GM23248 (cell line): ENCODE measurements around the gene PPCDC. TPM values are rescaled to one million over a fixed set of nuclear protein-coding genes. Genes with fewer than 3 reads are reported as not detected.
"Not testable (repeated sequence)": the region's sequence is repeated elsewhere in the genome, so short reads cannot be mapped to it uniquely, and the experiment has no call there.

Experiments used
- DNase-seq: peaks from one replicate; pipeline ENCODE4 v3.0.0-alpha.2; 2015
- H2AFZ ChIP-seq: fragments of 200-600 bp; sonication (generic); 2 replicates; pipeline ENCODE4 v1.6.1; 2016; ENCODE audit warnings: antibody characterized with exemption
- H3F3A ChIP-seq: fragments of 200-600 bp; sonication (generic); 2 replicates; pipeline ENCODE4 v1.6.1; 2016; ENCODE audit warnings: mild to moderate bottlenecking, antibody characterized with exemption, mixed run types; ENCODE audit not compliant: insufficient read depth
- H3K27ac ChIP-seq: fragments of 200-600 bp; sonication (generic); 2 replicates; pipeline ENCODE4 v1.5.1; 2016; ENCODE audit warnings: mild to moderate bottlenecking
- H3K27me3 ChIP-seq: fragments of 200-600 bp; sonication (generic); replicated peaks from 2 replicates; pipeline ENCODE4 v1.6.1; 2016; ENCODE audit warnings: mild to moderate bottlenecking; ENCODE audit not compliant: insufficient read depth
- H3K36me3 ChIP-seq: fragments of 200-600 bp; sonication (generic); 2 replicates; pipeline ENCODE4 v1.6.1; 2016; ENCODE audit warnings: low read depth, mild to moderate bottlenecking
- H3K4me1 ChIP-seq: fragments of 200-600 bp; sonication (generic); 2 replicates; pipeline ENCODE4 v1.6.1; 2016; ENCODE audit warnings: mild to moderate bottlenecking; ENCODE audit not compliant: insufficient read depth
- H3K4me2 ChIP-seq: fragments of 200-600 bp; sonication (generic); one replicate; pipeline ENCODE4 v1.6.1; 2016; ENCODE audit warnings: mild to moderate bottlenecking; ENCODE audit not compliant: unreplicated experiment
- H3K4me3 ChIP-seq: fragments of 200-600 bp; sonication (generic); 2 replicates; pipeline ENCODE4 v1.5.1; 2016; ENCODE audit warnings: mild to moderate bottlenecking
- H3K79me2 ChIP-seq: fragments of 200-600 bp; sonication (generic); 2 replicates; pipeline ENCODE4 v1.6.1; 2016; ENCODE audit warnings: mild to moderate bottlenecking; ENCODE audit not compliant: insufficient read depth
- H3K9ac ChIP-seq: fragments of 200-600 bp; sonication (generic); 2 replicates; pipeline ENCODE4 v1.6.1; 2016; ENCODE audit warnings: mild to moderate bottlenecking
- H3K9me2 ChIP-seq: fragments of 200-600 bp; sonication (generic); 2 replicates; pipeline ENCODE4 v1.6.1; 2016; ENCODE audit warnings: mixed run types, mild to moderate bottlenecking, moderate library complexity; ENCODE audit not compliant: insufficient read depth
- H3K9me3 ChIP-seq: fragments of 200-600 bp; sonication (generic); one replicate; pipeline ENCODE4 v1.6.1; 2017; ENCODE audit warnings: low read depth
- H4K20me1 ChIP-seq: fragments of 200-600 bp; sonication (generic); 2 replicates; pipeline ENCODE4 v1.6.0; 2016; ENCODE audit not compliant: insufficient read depth
- EZH2 ChIP-seq: fragments of 200-600 bp; sonication (generic); IDR thresholded peaks from 2 replicates; pipeline ENCODE4 v1.6.1; 2018; ENCODE audit warnings: antibody characterized with exemption, mild to moderate bottlenecking; ENCODE audit not compliant: insufficient read depth, poor library complexity, severe bottlenecking
- EZH2phosphoT487 ChIP-seq: fragments of 200-600 bp; sonication (generic); IDR thresholded peaks from 2 replicates; pipeline ENCODE4 v1.6.1; 2018; ENCODE audit warnings: antibody characterized with exemption, moderate library complexity, mild to moderate bottlenecking, low read depth; ENCODE audit not compliant: insufficient read depth
- WGBS, 2 experiments: methylation state at CpG; one replicate each; pipeline ENCODE4 v1.1.6; 2015 to 2017; ENCODE audit warnings: low lambda C conversion rate in 2 of 2, low coverage in 1 of 2; ENCODE audit errors: missing lambda C conversion rate in 2 of 2; 5-methylcytosine and 5-hydroxymethylcytosine counted together
- in situ Hi-C: fragments of 300-500 bp; cut with MboI; formaldehyde crosslinking; loops from 2 replicates; pipeline ENCODE4 v1.15.0; 2020
- polyA plus RNA-seq: library from polyadenylated mRNA; unstranded; fragments of >200 nt; fragmentation: Nextera tagmentation; extraction: Ambion mirVana; gene quantifications from 2 replicates; pipeline ENCODE4 v1.2.1, GENCODE V29; 2016
- total RNA-seq: library from RNA; depleted of rRNA; stranded (reverse); fragments of >200 nt; shearing (Covaris generic); gene quantifications from 2 replicates; pipeline ENCODE4 v1.2.3, GENCODE V29; 2014

PPCDC gene
- total and polyA plus RNA-seq, 2 experiments from 2014 or later: 9.0 to 20.0 TPM

- 86 to 93% methylated on average over 1 of the region's 1 CpG for WGBS, 2 experiments
- DNase-seq: no peak
- Histone ChIP-seq H3K36me3 (no peaks in the 10 kb centered on the region), H3K27ac (no peak overlapping the region), H3K27me3 (peaks cover 8% of the 10 kb centered on the region; the same call in 1 of the 2 replicates), H3K4me1 (no peaks in the 10 kb centered on the region), H2AFZ (no peak overlapping the region), H3F3A (no peaks in the 10 kb centered on the region), H4K20me1 (no peaks in the 10 kb centered on the region), H3K4me3 (no peak overlapping the region), H3K9me3 (no peaks in the 10 kb centered on the region), H3K79me2 (no peaks in the 10 kb centered on the region), H3K9ac (no peak overlapping the region), H3K9me2 (no peaks in the 10 kb centered on the region), H3K4me2 (no peak overlapping the region)
- in situ Hi-C loops: no loop called here
- no peak for TF ChIP-seq EZH2
Observed at GRCh38 chr15:75082689-75083088, 59.3 kb downstream of the PPCDC start.

DNA sequence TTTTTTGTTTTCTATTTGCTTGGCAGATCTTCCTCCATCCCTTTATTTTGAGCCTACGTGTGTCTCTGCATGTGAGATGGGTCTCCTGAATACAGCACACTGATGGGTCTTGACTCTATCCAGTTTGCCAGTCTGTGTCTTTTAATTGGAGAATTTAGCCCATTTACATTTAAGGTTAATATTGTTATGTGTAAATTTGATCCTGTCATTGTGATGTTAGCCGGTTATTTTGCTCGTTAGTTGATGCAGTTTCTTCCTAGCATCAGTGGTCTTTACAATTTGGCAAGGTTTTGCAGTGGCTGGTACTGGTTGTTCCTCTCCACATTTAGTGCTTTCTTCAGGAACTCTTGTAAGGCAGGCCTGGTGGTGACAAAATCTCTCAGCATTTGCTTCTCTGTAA, 62.3 kb downstream of the PPCDC start:
- H3K9me3 ChIP-seq, H3K4me2 ChIP-seq, H2AFZ ChIP-seq, H3K4me3 ChIP-seq, H3K9me2 ChIP-seq, DNase-seq, H3K4me1 ChIP-seq, H3K9ac ChIP-seq, in situ Hi-C loops, H3F3A ChIP-seq, H3K79me2 ChIP-seq, H3K27me3 ChIP-seq, H3K36me3 ChIP-seq, H4K20me1 ChIP-seq, H3K27ac ChIP-seq: not testable (repeated sequence)
- 60 to 64% methylated on average over 3 of the region's 3 CpGs for whole genome bisulfite sequencing, 2 experiments

GRCh38 chr15:75089456-75090387, 66.3 kb downstream of the PPCDC start:
- 83 to 84% methylated on average over 6 of the region's 6 CpGs for WGBS, 2 experiments

GRCh38 chr15:75090388-75090734, 67.0 kb downstream of the PPCDC start:
- no peaks in the 10 kb centered on the region for H3K36me3 ChIP-seq
- no peaks in the 10 kb centered on the region for H3K79me2 ChIP-seq
- no peaks in the 10 kb centered on the region for H3K4me1 ChIP-seq
- H3K9me2 ChIP-seq: no peaks in the 10 kb centered on the region
- WGBS, 2 experiments: 98 to 99% methylated on average over 7 of the region's 7 CpGs
- H3K27ac ChIP-seq: no peak overlapping the region
- H3K4me3 ChIP-seq: no peak overlapping the region
- no peaks in the 10 kb centered on the region for H3K27me3 ChIP-seq
- no peak overlapping the region for H3K9ac ChIP-seq
- TF ChIP-seq EZH2phosphoT487 (no peak), EZH2 (no peak)
- H3F3A ChIP-seq: no peaks in the 10 kb centered on the region
- no peaks in the 10 kb centered on the region for H4K20me1 ChIP-seq
- DNase-seq: no peak
- H3K4me2 ChIP-seq: no peak overlapping the region
- H2AFZ ChIP-seq: no peak overlapping the region
- no peaks in the 10 kb centered on the region for H3K9me3 ChIP-seq
- in situ Hi-C loops: no loop called here

More at GRCh38 chr15:75089456-75090387, 66.3 kb downstream of the PPCDC start:
- Histone ChIP-seq H3K4me3 (no peak overlapping the region), H3K27ac (no peak overlapping the region), H3K9me2 (no peaks in the 10 kb centered on the region), H3F3A (no peaks in the 10 kb centered on the region), H3K4me1 (no peaks in the 10 kb centered on the region), H3K79me2 (no peaks in the 10 kb centered on the region), H3K27me3 (no peaks in the 10 kb centered on the region), H2AFZ (no peak overlapping the region), H3K4me2 (no peak overlapping the region), H3K36me3 (no peaks in the 10 kb centered on the region), H3K9ac (no peak overlapping the region), H4K20me1 (no peaks in the 10 kb centered on the region), H3K9me3 (no peaks in the 10 kb centered on the region)
- in situ Hi-C loops: no loop called here
- no peak for DNase-seq
- TF ChIP-seq EZH2 (no peak), EZH2phosphoT487 (no peak)

- Histone ChIP-seq H2AFZ (no peak overlapping the region), H3K27ac (no peak overlapping the region), H3K4me3 (no peak overlapping the region), H3K27me3 (no peaks in the 10 kb centered on the region), H3K4me2 (no peak overlapping the region), H3F3A (no peaks in the 10 kb centered on the region), H3K79me2 (no peaks in the 10 kb centered on the region), H3K36me3 (no peaks in the 10 kb centered on the region), H4K20me1 (no peaks in the 10 kb centered on the region), H3K4me1 (no peaks in the 10 kb centered on the region), H3K9me3 (no peaks in the 10 kb centered on the region), H3K9ac (no peak overlapping the region), H3K9me2 (no peaks in the 10 kb centered on the region)
- in situ Hi-C loops: no loop called here
- no peak for TF ChIP-seq EZH2phosphoT487
- no peak for TF ChIP-seq EZH2
- peak; percentile 4 for DNase-seq
Observed at GRCh38 chr15:75091814-75092213, 68.4 kb downstream of the PPCDC start.

- H2AFZ ChIP-seq, H3K4me1 ChIP-seq, H3F3A ChIP-seq, H3K4me3 ChIP-seq, H3K27me3 ChIP-seq, H4K20me1 ChIP-seq, H3K9me2 ChIP-seq, H3K79me2 ChIP-seq, in situ Hi-C loops, H3K27ac ChIP-seq, H3K9ac ChIP-seq, H3K4me2 ChIP-seq, DNase-seq, H3K9me3 ChIP-seq, H3K36me3 ChIP-seq: not testable (repeated sequence)
- WGBS, 2 experiments: 86 to 98% methylated on average over 4 of the region's 4 CpGs
Observed at GRCh38 chr15:75094961-75095478, 71.6 kb downstream of the PPCDC start.
